GM12873 (cell line): ENCODE data around the gene NLGN4Y.

Source experiments
- CTCF ChIP-seq: IDR thresholded peaks from 2 replicates; pipeline ENCODE4 v1.5.1; 2012; ENCODE audit warnings: low read depth, mild to moderate bottlenecking, moderate library complexity, low read length, control low read depth; ENCODE audit not compliant: insufficient read depth; ENCODE audit errors: missing control alignments

The NLGN4Y gene

GRCh38 chrY:14524272-14525231, at the start of gene NLGN4Y:
Gene NLGN4Y, plus strand, starts transcription at chrY:14524529. Its CDS starts 97,591 bp downstream, at chrY:14622120.
- TF ChIP-seq CTCF: no peak

GRCh38 chrY:14485935-14486334, 38.4 kb upstream of the NLGN4Y start:
- no peak for TF ChIP-seq CTCF

- TF ChIP-seq CTCF: no peak
These were observed 34.1 kb upstream of the NLGN4Y start for GRCh38 chrY:14490226-14490625.

- no peak for TF ChIP-seq CTCF
These were observed 26.3 kb upstream of the NLGN4Y start for GRCh38 chrY:14498071-14498470.

GRCh38 chrY:14504592-14504991, 19.7 kb upstream of the NLGN4Y start:
- TF ChIP-seq CTCF: no peak

- TF ChIP-seq CTCF: no peak
These were observed 1.9 kb upstream of the NLGN4Y start for GRCh38 chrY:14522379-14522950.

GRCh38 chrY:14523491-14524271, 648 bp upstream of the NLGN4Y start:
- TF ChIP-seq CTCF: no peak
